ENCODE results near the gene C2orf66.

The C2orf66 gene

GRCh38 chr2:196830701-196831100, 21.5 kb upstream of the C2orf66 start:
- Histone ChIP-seq H3F3A (ENCODE audit: insufficient read depth) (no peaks in the 10 kb centered on the region), H3K4me2 (ENCODE audit: low read depth, low read length, poor library complexity, severe bottlenecking) (no peak overlapping the region), H3K27ac (ENCODE audit: low read depth, low read length) (no peak overlapping the region), H3K79me2 (ENCODE audit: insufficient read depth, low read length) (no peaks in the 10 kb centered on the region), H3K9me3 (ENCODE audit: insufficient read depth, low read length) (no peaks in the 10 kb centered on the region), H3K27me3 (ENCODE audit: low read length) (no peaks in the 10 kb centered on the region), H3K9ac (ENCODE audit: low read length) (no peak overlapping the region), H3K4me3 (ENCODE audit: insufficient read depth, low read length, poor library complexity, severe bottlenecking) (no peak overlapping the region), H4K20me1 (ENCODE audit: low read depth, low read length) (no peaks in the 10 kb centered on the region), H3K36me3 (ENCODE audit: low read length) (no peaks in the 10 kb centered on the region), H3K9me2 (replicated peaks; ENCODE audit: insufficient read depth, low read length) (no peaks in the 10 kb centered on the region), H2AFZ (ENCODE audit: low read depth, low read length, severe bottlenecking) (no peak overlapping the region)
- TF ChIP-seq EZH2phosphoT487 (conservative IDR thresholded peaks at IDR 0.05; ENCODE audit: low read length) = no peak
- TF ChIP-seq, protein P1, sequence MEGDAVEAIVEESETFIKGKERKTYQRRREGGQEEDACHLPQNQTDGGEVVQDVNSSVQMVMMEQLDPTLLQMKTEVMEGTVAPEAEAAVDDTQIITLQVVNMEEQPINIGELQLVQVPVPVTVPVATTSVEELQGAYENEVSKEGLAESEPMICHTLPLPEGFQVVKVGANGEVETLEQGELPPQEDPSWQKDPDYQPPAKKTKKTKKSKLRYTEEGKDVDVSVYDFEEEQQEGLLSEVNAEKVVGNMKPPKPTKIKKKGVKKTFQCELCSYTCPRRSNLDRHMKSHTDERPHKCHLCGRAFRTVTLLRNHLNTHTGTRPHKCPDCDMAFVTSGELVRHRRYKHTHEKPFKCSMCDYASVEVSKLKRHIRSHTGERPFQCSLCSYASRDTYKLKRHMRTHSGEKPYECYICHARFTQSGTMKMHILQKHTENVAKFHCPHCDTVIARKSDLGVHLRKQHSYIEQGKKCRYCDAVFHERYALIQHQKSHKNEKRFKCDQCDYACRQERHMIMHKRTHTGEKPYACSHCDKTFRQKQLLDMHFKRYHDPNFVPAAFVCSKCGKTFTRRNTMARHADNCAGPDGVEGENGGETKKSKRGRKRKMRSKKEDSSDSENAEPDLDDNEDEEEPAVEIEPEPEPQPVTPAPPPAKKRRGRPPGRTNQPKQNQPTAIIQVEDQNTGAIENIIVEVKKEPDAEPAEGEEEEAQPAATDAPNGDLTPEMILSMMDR (IDR thresholded peaks at IDR 0.05; ENCODE audit: insufficient read depth, low read length, poor library complexity, severe bottlenecking) = no peak

- TF ChIP-seq, protein P1 (IDR thresholded peaks at IDR 0.05; ENCODE audit: insufficient read depth, low read length, poor library complexity, severe bottlenecking) = no peak
- no peak for TF ChIP-seq EZH2phosphoT487 (conservative IDR thresholded peaks at IDR 0.05; ENCODE audit: low read length)
- Histone ChIP-seq H3F3A (ENCODE audit: insufficient read depth) (no peaks in the 10 kb centered on the region), H2AFZ (ENCODE audit: low read depth, low read length, severe bottlenecking) (no peak overlapping the region), H3K4me3 (ENCODE audit: insufficient read depth, low read length, poor library complexity, severe bottlenecking) (no peak overlapping the region), H3K9me3 (ENCODE audit: insufficient read depth, low read length) (no peaks in the 10 kb centered on the region), H3K9ac (ENCODE audit: low read length) (no peak overlapping the region), H3K27me3 (ENCODE audit: low read length) (no peaks in the 10 kb centered on the region), H3K36me3 (ENCODE audit: low read length) (no peaks in the 10 kb centered on the region), H3K79me2 (ENCODE audit: insufficient read depth, low read length) (no peaks in the 10 kb centered on the region), H3K4me2 (ENCODE audit: low read depth, low read length, poor library complexity, severe bottlenecking) (no peak overlapping the region), H4K20me1 (ENCODE audit: low read depth, low read length) (no peaks in the 10 kb centered on the region), H3K9me2 (replicated peaks; ENCODE audit: insufficient read depth, low read length) (no peaks in the 10 kb centered on the region), H3K27ac (ENCODE audit: low read depth, low read length) (no peak overlapping the region)
These were observed 18.2 kb upstream of the C2orf66 start for GRCh38 chr2:196827356-196827755.

DNA sequence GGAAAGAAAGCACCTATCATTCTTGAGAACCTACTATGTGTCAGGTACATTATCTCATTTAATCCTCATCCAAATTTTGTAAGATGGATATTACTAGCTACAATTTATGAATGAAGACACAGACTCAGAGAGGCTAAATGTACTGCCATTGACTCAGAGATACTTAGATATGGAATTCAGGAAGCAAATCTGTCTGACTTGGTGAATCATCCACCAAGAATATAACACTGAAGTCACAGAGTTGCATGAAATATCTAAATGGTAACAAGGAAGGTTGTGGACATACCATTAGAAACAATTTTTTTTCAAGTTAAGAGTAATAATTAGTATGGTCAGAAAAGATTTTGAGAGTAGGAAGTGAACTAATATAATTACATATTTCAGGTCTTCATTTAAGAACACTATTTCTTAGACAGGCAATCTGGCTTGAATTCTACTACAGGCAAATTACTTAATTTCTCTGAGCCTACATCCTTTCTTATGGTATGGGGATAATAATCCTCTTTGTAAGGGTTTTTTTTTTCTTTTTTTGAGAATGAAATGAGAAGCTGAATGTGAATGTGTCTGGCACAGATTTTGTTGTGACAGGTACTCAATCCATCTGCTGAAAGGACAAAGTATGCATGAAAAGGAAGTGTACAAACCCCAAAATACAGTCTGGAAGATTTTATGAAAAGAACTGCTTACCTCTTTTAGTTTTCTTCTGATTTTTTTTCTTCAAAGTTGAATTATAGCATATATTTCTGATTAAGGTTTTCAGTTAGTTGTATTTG, 14.8 kb upstream of the C2orf66 start:
- Histone ChIP-seq H3K4me3 (ENCODE audit: insufficient read depth, low read length, poor library complexity, severe bottlenecking) (no peak overlapping the region), H4K20me1 (ENCODE audit: low read depth, low read length) (no peaks in the 10 kb centered on the region), H3K27me3 (ENCODE audit: low read length) (no peaks in the 10 kb centered on the region), H3K79me2 (ENCODE audit: insufficient read depth, low read length) (no peaks in the 10 kb centered on the region), H3K4me2 (ENCODE audit: low read depth, low read length, poor library complexity, severe bottlenecking) (no peak overlapping the region), H3K36me3 (ENCODE audit: low read length) (no peaks in the 10 kb centered on the region), H3K9ac (ENCODE audit: low read length) (no peak overlapping the region), H2AFZ (ENCODE audit: low read depth, low read length, severe bottlenecking) (no peak overlapping the region), H3K27ac (ENCODE audit: low read depth, low read length) (no peak overlapping the region), H3F3A (ENCODE audit: insufficient read depth) (no peaks in the 10 kb centered on the region), H3K9me3 (ENCODE audit: insufficient read depth, low read length) (no peaks in the 10 kb centered on the region), H3K9me2 (replicated peaks; ENCODE audit: insufficient read depth, low read length) (no peaks in the 10 kb centered on the region)
- TF ChIP-seq, protein P1 (IDR thresholded peaks at IDR 0.05; ENCODE audit: insufficient read depth, low read length, poor library complexity, severe bottlenecking) = no peak
- TF ChIP-seq EZH2phosphoT487 (conservative IDR thresholded peaks at IDR 0.05; ENCODE audit: low read length) = no peak
